Stimulated activated CD4-positive, alpha-beta T cell treated with anti-CD3 and anti-CD28 coated beads, Interleukin-1b, Interleukin-23, amount 100 ng/mL, for 4 hours (primary cell): ENCODE results near the gene PLEKHG4.

ENCODE experiments used
- DNase-seq, 2 donors: peaks; one replicate each; pipeline ENCODE4 v3.0.0-alpha.2; 2020; ENCODE audit warnings: low read depth in 2 of 2

PLEKHG4 gene, protein sequence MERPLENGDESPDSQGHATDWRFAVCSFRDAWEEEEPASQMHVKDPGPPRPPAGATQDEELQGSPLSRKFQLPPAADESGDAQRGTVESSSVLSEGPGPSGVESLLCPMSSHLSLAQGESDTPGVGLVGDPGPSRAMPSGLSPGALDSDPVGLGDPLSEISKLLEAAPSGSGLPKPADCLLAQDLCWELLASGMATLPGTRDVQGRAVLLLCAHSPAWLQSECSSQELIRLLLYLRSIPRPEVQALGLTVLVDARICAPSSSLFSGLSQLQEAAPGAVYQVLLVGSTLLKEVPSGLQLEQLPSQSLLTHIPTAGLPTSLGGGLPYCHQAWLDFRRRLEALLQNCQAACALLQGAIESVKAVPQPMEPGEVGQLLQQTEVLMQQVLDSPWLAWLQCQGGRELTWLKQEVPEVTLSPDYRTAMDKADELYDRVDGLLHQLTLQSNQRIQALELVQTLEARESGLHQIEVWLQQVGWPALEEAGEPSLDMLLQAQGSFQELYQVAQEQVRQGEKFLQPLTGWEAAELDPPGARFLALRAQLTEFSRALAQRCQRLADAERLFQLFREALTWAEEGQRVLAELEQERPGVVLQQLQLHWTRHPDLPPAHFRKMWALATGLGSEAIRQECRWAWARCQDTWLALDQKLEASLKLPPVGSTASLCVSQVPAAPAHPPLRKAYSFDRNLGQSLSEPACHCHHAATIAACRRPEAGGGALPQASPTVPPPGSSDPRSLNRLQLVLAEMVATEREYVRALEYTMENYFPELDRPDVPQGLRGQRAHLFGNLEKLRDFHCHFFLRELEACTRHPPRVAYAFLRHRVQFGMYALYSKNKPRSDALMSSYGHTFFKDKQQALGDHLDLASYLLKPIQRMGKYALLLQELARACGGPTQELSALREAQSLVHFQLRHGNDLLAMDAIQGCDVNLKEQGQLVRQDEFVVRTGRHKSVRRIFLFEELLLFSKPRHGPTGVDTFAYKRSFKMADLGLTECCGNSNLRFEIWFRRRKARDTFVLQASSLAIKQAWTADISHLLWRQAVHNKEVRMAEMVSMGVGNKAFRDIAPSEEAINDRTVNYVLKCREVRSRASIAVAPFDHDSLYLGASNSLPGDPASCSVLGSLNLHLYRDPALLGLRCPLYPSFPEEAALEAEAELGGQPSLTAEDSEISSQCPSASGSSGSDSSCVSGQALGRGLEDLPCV

DNA sequence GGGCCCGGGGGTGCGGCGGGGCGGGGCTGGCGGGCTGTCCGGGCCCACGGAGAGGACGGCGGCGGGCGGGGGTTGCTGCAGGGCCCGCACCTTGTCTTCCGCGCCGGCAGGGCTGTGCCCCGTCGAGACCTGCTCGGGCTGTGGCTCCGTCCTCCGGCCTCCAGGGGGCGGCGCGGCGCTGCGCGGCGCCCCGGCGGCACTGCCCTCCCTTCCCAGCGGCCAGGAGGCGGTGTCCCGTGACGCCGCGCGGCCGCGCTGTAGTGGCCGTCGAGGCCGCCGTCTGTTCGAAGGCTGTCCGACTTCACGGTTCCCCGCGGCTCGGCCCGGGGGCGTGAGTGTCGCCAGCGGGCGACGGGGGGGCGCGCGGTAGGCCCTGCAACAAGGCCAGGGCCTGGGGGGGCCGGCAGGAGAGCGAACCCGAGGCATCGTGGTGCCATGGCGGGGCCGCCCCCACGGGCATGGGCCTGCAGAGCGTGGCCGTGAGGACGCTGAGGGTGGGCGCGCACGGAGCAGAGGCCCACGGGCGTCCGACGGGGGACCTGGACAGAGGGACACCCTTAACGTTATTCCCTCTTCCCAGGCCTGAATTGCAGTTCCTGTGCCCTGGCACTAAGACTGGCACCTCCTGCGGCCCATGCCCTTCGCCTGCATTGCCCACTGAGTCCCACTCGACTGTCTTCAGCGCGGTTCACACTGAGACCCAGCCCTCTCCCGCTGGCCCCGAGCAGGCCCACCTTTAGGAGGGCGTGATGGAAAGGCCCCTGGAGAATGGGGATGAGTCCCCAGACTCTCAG lies at the start of gene PLEKHG4:
TSS of gene PLEKHG4 (plus strand) at position 237 of the 794 bp plus-strand sequence. CDS start at position 750, 513 bp downstream.
- DNase-seq, result peak; percentile 67 to 78

DNA sequence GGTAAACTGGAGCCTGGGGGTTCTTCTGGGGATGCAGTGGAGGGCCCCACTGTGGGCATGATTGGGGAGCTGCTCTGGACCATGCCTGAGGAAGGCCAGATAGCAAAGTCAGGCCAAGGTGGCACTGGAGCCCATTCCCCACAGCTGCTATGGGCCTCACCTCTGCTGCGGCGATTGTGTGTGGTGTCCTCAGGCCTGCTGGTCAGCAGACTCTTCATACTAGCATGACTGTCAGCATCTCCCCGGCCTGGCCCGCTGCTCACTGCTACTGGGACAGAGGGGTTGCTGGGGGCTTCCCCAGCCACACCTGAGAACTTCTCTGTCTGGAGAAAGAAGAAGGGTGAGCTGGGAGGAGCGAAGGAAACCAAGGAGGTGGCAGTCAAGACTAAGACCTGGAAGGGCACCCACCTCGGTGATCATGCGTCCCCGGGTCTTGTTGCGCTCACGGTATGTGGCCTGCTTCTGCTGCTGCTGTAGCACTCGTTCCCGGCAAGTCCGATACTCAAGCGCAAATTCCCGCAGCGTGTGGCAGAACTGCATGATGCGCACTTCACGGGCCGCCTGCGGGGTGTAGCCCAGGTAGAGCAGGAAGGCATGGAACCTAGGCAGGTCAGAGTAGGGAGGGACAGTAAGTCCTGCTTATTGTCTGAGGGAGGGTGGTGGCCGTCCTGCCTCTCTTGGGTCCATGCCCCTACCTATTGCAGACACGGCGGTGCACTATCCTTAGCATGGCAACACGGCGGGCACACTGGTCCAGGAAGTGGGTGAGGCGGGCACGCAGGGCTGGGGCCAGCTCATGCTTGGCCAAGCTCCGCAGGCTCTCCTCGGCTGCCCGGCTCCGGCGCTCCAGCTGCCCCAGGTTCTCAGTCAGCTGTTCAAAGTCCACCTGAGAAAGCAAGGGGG lies 49.2 kb upstream of the PLEKHG4 start:
- no peak for DNase-seq

DNA sequence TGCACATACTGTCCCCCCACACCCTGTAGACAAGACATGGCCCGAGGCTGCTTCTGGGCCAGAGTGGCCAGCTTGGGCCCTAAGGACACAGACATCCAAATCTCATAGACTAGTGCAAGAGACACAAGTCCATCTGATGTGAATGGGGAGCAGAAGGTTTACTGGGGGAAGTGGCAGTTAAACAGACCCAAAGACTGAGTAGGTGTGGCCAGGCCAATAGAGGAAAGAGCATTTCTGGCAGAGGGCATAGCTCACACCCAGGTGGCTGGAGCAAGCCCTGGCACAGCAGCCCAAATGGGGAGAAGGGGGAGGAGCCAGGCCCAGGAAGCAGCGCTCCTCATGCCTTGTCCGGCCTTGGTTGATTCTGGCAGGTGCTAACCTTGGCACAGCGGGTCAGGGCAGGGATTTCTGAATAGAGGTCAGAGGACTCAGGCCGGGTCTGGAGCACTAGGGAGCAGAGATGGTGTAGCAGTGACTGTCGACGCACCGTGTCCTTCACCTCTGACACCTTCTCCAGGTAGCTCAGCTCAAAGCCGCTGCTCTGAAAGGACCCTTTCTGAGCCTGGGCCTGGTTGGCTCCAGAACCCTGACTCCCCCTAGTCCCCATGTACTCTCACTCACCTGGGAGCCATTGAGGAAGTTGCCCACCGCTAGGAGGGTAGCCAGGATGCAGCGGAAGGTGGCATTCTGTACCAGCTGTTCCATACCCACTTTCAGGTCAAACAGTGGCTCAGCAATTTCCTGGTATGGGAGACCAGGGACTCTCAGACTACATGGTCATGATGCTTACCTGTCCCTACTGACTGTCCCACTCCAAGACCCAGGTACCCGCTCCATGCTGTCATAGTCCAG lies 48.3 kb upstream of the PLEKHG4 start:
- no peak for DNase-seq

DNA sequence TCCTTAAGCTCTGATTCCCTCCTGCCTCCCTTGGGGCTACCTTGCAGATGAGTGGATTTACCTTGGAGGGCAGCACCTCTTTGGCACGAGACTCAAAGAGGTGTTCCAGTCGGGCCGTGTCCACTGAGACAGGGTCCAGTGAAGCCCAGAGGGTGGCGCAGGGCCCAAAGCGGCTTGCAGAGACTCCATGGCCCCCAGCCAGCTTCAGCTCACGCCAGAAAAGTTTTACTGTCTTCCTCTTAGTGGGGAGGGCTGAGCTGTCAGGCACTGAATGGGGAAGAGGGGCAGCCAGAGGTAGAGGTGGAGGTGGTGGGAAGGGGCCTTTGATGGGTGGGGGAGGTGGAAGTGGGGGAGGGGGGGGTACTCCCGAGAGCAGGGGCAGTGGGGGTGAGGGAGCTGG lies 45.7 kb upstream of the PLEKHG4 start:
- no peak for DNase-seq

DNA sequence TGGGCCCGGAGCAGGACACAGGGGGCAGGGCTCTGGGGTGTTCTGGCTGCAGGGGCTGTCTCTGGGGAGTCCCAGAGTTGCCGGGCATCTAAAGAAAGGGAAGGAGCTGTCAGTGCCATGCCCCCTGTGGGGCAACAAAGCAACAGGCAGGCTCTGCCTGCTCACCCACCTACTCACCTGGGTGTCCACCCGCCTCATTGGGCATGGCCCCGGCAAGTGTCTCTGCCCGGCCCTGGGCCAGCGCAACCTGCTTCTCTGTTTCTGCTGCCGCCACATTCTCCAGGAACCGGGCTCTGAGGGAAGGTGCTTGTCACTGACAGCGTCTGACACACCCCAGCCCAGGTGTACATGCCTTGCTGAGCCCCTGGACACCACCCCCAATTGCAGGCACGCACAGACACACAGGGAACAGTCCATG lies 45.1 kb upstream of the PLEKHG4 start:
- no peak for DNase-seq

DNA sequence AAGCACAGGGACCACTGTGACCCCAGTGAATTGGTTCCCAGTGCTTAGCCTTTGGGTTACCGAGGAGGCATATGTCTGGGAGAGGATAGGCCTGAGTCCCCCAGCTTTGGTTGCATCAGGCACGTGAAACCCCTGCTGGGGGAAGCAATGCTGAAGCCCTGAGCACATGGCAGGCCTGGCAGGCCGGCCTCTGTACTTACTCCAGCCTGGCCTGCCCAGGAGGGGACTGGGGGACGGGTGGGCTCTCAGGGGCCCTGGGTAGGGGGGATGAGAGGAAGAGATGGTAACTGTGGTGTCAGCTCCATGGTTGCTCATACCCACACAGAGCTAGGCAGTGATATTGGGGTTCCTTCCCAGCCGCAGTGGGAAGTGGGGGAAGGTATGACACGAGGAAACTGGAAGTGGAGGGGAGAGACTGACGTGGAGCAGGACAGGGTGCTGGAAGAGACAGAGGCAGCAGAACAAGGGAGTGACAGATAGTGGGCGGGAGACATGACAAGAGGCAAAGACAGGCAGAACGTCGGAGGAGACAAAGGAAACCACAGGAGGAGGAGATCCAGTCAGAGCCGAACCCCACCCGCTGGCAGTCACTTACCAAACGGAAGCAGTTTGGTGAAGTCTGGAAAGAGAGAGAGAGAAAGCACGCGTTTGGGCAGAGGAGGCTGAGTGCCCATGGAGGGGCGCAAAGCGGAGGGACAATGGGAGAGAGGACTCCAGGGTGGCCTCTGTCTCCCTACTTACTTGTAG lies 43.3 kb upstream of the PLEKHG4 start:
- no peak for DNase-seq

DNA sequence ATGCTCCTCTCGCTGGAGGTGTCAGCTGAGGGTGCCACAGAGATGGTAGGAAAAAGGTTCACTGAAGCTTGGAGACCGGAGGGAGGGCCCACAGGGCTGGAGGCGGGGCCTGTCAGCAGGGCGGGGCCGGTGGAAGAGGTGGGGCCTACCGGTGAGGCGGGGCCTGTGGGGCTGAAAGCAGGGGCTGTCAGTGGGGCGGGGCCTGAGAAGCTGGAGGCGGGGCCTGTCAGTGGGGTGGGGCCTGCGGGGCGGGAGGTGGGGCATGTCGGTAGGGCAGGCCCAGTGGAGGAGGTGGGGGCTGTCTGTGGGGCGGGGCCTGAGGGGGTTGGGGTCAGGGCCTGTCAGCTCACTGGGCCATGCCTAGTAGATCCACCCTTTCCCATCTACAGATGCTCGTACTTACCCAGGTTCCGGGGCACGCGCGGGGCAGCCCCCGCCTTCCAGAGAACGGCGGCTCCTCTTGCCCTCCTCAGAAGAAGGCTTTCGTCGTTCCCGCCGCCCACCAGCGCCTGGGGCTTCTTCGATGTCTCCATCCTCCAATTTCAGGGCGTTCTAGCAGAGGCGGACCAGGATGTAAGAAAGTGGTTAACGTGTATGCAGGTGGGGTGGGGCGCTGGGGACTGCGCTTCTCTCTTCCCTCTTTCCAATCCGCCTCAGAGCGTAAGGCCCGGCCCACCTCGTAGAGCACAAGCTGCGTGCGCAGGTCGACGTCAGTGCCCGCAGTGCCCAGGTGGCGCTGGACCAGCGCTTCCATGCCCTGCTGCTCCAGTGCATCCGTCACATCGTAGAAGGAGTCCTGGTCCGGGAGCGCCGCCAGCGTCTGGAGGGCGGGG lies 42.6 kb upstream of the PLEKHG4 start:
- peak in 1 of 2 donors; percentile 64 for DNase-seq

DNA sequence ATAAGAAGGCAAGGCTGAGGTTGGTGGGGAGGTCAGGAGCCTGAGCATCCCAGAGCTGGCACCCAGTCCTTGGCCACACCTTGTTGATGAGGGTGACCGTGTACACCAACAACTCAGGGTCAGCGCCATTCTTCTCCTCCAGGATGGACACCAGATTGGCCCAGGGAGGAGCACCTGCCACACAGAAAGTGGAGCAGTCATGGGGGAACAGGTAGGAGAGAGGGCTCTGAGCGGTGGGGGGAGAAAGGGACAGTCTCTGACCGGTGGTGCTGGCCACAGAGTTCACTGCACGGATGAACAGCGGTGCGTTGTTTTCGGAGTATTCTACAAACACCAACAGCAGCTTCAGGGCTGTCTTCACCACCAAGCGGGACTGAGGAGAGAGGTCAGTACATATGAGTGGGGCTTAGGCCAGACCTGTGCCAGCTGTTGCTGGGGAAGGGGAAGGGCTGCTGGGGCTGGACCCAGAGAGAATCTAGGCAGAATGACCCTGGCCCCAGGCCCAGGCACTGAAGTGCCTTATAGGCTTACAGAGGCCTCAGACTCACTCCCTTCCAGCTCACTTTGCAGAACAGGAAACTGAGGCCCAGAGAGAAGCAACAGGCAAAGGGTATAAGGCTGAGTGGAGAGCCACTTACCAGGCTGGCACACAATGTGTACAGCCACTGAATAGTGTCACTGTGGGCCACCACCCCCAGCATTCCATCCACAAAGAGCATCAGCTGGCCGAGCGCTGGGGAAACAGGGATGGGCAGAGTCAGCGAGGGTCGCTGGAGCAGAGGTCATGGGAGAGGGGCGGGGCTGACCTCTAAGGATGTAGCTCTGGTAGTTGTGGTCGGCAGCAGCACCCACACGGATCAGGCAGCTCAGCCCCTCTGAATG lies 41.7 kb upstream of the PLEKHG4 start:
- no peak for DNase-seq

DNA sequence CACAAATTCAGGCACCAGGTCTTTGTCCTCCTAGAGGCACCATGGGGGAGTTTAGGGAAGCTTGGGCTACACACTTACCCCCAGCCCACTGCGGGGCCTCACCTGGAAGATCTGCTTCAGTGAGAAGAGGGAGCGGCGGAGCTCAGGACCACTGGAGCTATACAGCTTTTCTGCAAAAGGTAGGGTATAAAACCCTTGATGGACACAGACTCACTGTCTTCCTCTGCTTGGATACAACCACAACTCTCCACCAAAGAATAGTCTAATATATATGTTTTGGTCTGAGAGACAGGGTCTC lies 41.1 kb upstream of the PLEKHG4 start:
- DNase-seq, result no peak

DNA sequence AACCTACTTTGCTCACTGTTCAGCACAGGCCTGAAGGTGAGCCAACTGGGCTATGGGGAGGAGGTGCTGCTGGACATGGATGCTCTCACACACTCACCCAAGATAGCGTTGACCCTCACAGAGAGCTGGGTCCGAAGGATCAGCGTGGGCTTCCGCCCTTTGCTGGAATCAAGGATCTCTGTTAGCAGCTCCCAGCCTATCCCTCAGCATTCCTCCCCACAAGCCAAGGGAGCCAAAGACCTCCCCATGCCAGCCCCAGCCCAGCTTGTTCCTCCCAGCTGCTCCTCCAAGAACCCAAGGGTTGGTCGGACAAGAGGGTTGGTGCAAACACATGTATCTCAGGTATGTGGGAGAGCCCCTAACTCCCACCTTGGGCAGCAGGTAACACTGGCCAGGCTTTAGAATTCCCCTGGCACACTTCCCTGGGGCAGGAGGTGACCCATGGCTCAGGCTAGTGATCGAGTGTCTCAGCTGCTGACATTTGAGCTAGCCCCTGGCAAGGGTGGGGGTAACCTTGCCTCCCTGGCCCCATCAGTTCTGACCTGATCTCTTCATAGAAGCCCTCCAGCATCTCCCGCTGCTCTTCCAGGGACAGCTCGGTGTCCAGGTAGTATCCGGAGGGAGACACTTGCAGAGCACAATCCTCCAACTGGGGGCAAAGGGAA lies 40.4 kb upstream of the PLEKHG4 start:
- no peak for DNase-seq

DNA sequence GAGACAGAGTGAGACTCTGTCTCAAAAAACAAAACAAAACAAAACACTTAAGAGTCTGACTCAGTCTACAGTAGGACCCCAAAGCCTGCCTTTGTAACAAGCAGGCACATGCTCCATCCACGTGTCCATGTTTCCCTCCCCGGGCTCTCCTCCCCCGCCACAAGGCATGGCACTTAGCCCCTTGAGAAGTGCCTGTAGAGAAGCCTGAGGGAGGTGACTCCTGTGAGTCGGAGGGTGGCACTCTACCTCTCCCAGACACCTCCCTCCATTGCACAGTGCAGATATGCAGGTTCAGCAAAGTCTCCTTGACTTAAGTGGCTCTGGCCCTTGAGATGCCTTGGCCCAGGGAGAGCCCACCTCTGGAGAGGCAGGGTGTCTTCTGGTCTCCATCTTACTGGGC lies 38.8 kb upstream of the PLEKHG4 start:
- DNase-seq, result no peak

DNA sequence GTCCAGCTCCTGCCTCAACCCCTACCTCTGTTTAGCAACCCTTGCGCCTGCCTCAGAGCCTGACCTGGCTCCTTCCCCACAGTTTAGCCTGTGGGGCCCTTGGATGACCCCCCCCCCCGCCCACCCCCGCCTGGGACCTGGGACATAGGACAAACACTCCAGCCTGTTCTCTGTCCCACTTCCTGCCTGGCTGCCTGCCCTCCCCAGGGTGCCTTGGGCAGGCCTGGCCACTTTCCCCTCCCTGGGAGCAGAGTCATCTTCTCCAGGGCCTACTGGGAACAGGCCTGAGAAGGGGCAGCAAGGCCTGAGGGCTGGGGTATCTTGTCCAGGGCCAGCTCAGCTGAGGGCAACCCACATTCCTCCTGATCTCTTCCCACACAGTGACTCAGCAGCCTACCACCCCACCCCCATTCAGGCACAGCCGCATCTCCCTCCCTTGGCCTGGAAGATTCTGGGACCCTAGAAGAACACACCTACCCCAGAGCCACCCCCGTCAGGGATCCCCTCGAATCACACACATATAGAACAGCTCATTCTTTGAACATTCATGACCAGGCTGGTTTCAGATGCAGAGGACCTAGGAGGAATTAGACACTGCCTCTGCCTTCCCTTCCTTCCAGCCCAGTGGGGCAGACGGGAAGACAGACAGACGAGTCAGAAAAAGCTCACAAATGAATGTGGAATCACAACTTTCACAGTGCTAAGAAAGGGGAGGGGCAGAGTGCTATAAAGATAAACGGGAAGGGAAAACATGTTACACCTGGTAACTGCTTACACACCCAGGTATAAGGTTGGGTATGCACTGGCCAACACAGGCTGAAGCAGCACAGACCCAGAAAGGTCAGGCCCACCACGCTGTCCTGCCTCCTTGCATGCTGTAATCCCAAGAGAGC lies 38.1 kb upstream of the PLEKHG4 start:
- no peak for DNase-seq

DNA sequence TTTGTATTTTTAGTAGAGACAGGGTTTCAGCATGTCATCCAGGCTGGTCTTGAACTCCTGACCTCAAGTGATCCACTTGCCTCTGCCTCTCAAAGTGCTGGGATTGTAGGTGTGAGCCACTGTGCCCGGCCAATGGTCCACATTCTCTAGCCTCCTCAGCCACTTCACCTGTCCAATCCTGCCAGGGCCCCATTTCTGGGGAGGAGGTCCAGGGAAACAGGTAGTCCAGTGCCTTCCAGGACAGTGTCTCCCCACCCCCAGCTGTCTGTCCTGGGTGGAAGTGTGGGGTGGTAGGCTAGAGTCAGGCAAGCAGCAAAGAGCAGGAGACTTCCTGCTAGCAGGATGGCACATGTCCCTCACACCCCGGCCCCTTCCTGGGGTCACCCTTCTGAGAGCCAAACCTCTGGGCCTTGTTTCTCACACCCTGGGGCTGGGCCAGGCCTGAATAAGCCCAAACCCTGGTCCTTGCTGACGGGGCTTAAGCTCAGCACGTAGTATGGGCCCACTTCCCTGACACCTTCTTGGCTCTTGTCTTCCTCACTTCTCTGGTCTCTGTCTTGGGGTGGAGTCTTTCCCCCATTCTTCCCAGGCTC lies 37.1 kb upstream of the PLEKHG4 start:
- no peak for DNase-seq

DNA sequence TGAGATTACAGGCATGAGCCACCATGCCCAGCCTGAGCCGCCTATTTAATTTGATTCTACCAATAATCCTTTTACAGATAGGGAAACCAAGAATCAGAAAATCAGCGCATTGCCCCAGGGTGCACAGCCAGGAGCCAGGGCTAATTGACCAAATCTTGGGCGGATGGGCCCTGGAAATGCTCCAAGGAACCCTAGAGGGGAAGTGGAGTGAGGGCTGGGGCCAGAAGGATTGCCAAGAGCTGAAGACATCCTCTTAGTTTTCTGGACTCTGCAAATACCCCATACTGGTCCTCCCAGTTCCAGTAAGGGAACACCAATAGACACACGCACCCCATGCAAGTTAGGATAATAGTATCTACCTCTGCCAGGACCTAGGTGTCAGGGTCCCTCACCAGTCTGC lies 35.9 kb upstream of the PLEKHG4 start:
- DNase-seq, result no peak
